Activated naive CD4-positive, alpha-beta T cell treated with anti-CD3 and anti-CD28 coated beads, Interleukin-2, amount 50 U/mL, for 24 hours (primary cell): ENCODE measurements around the gene PSMB11.

Experiments
- H3K27ac Mint-ChIP-seq: one replicate; pipeline ENCODE4 v1.8.0; 2021; ENCODE audit warnings: mild to moderate bottlenecking, mixed read lengths
- H3K27me3 Mint-ChIP-seq: one replicate; pipeline ENCODE4 v1.8.0; 2021; ENCODE audit warnings: mixed read lengths
- H3K36me3 Mint-ChIP-seq: one replicate; pipeline ENCODE4 v1.8.0; 2021; ENCODE audit warnings: mixed read lengths
- H3K4me1 Mint-ChIP-seq: one replicate; pipeline ENCODE4 v1.8.0; 2021; ENCODE audit warnings: mixed read lengths
- H3K4me3 Mint-ChIP-seq: one replicate; pipeline ENCODE4 v1.8.0; 2021; ENCODE audit warnings: mild to moderate bottlenecking, mixed read lengths
- H3K9me3 Mint-ChIP-seq: one replicate; pipeline ENCODE4 v1.8.0; 2021; ENCODE audit warnings: mixed read lengths

PSMB11 gene

DNA sequence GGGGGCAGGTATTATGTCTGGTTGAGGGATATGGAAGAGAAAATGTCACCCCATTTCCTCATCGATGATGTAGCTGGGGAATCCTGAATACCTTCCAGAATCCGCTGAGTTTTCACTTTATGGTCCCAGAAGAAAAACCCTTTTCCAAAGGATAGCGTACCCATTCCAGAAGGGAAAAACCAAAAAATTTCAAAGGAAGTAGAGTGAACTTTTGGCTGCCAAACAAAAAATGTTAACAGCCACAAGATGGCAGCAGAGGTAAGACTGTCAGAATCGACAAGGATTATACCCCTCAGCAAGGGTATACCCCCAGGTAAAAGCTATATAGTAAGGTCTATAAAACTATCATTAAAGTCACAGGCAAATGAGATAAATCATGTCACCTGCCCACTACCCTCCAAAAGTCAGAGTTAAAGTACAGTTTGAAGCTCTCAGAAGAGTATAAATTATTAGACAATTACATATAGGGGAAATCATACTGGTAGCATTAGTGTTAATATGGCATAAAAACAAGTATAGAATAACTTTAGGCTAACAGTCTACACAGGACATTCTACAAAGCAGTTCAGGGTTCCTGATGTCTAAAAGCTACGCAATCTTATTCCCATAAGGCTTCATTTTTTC lies 34.9 kb downstream of the PSMB11 start:
- Mint-ChIP-seq H3K9me3 (no peaks in the 10 kb centered on the region), H3K36me3 (peaks cover 11% of the 10 kb centered on the region), H3K4me3 (no peak overlapping the region), H3K27ac (no peak overlapping the region), H3K4me1 (peaks cover 15% of the 10 kb centered on the region), H3K27me3 (no peaks in the 10 kb centered on the region)

DNA sequence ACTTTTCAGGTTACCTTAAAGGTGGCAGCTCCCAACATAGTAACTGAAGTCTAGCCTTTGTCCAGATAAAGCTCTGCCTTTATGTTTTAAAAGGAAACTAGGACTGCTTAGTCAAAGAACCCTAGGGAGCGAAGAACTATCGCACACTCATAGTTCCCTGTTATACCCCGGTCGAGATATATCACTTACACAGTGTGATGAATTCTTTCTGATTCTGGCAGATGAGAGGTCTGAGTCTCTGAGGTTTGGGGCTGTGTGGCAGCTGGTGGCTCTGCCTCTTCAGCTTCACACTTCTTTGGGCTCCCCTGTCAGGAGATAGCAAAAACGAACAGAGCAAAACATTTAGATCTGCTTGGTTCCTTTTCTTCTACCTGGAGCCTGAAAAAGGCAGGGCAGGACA lies 36.0 kb downstream of the PSMB11 start:
- Mint-ChIP-seq H3K36me3 (peaks cover 11% of the 10 kb centered on the region), H3K4me1 (peaks cover 8% of the 10 kb centered on the region), H3K27ac (peak overlapping the region; percentile 17), H3K4me3 (no peak overlapping the region), H3K27me3 (no peaks in the 10 kb centered on the region), H3K9me3 (no peaks in the 10 kb centered on the region)

DNA sequence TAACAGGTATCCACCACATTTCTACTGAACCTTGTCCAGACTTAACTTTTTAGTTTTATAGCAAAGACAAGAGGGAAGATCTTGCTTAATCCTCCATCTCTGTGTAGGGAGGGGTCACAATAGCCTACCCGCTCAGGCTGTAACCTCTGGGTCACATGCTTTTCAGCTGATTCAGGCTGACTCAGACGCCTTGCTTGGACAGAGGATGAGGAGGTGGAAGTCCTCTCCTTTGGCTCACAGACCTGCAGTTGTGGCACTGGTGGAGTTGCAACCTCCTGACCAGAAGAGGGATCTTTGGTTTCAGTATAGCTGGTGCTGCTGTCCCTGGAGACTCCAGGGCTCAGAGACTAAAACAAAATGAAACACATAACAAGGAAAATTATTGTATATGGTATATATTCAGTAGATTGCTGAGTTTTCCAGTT lies 36.7 kb downstream of the PSMB11 start:
- Mint-ChIP-seq H3K4me3 (no peak overlapping the region), H3K36me3 (peaks cover 11% of the 10 kb centered on the region), H3K27ac (no peak overlapping the region), H3K4me1 (peaks cover 8% of the 10 kb centered on the region), H3K27me3 (no peaks in the 10 kb centered on the region), H3K9me3 (no peaks in the 10 kb centered on the region)

- Mint-ChIP-seq H3K36me3 (peaks cover 11% of the 10 kb centered on the region), H3K27me3 (no peaks in the 10 kb centered on the region), H3K9me3 (no peaks in the 10 kb centered on the region), H3K4me3 (no peak overlapping the region), H3K27ac (peak overlapping the region; percentile 79), H3K4me1 (peaks cover 12% of the 10 kb centered on the region)
These were observed 37.7 kb downstream of the PSMB11 start for GRCh38 chr14:23079716-23080115.

- Mint-ChIP-seq H3K4me3 (no peak overlapping the region), H3K27me3 (no peaks in the 10 kb centered on the region), H3K4me1 (peaks cover 16% of the 10 kb centered on the region), H3K9me3 (no peaks in the 10 kb centered on the region), H3K36me3 (peaks cover 11% of the 10 kb centered on the region), H3K27ac (peak overlapping the region; percentile 52)
These were observed 38.5 kb downstream of the PSMB11 start for GRCh38 chr14:23080474-23080873.

- peaks cover 24% of the 10 kb centered on the region for H3K36me3 Mint-ChIP-seq
- no peaks in the 10 kb centered on the region for H3K9me3 Mint-ChIP-seq
- no peak overlapping the region for H3K4me3 Mint-ChIP-seq
- H3K27ac Mint-ChIP-seq, result peak overlapping the region; percentile 76
- H3K4me1 Mint-ChIP-seq, result peaks cover 42% of the 10 kb centered on the region
- no peaks in the 10 kb centered on the region for H3K27me3 Mint-ChIP-seq
These were observed 43.4 kb downstream of the PSMB11 start for GRCh38 chr14:23085458-23085857.

DNA sequence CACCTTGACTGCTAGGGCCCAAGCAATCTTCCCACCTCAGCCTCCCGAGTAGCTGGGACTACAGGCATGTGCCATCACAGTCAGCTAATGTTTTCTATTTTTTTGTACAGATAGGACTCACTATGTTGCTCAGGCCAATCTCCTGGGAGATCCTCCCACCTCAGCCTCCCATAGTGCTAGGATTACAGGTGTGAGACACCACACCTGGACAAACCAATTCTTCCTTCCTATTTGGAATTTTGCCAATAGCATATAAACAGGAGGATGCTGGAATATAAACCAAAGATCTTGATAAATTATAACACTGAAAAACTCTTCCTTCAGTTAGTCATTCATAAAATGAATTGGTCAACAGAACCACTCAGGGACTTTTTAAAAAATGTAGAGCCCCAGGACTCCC lies 44.6 kb downstream of the PSMB11 start:
- peaks cover 21% of the 10 kb centered on the region for H3K36me3 Mint-ChIP-seq

DNA sequence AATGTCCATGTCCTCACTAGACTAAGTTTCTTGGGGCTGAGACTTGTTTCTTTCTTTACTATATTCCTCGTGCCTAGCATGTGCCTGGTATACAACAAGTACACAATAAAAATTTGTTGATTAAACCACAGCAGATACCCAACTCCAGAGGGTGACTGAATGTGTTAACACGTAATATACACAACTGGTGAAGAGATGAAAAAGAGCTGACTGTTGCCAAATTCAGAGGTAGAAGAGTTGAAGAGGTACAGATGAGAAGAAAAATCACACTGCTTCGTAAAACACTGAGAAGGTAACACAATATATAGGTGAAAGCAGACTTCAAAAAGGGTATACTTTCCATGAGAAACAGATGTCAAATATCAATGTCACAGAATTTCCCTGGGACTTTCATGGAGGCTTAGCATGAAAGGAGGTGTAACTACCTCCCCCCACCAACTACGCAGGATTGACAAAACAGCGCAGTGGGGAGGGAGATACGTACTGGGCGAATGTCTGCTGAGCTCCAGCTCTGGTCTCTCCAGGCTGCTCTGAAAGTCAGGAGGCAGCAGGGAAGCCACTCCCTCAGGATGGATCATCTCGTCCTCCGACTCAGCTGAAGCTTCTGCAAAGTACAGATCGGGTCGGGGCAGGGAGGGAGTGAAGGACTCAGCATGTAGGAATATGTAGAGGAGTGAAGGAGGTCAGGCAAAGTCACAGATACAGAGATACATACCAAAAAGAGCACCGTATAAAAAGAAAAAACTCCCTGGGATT lies 47.7 kb downstream of the PSMB11 start:
- Mint-ChIP-seq H3K4me1 (peaks cover 64% of the 10 kb centered on the region), H3K4me3 (no peak overlapping the region), H3K27ac (peak overlapping the region; percentile 68), H3K36me3 (peaks cover 24% of the 10 kb centered on the region), H3K27me3 (no peaks in the 10 kb centered on the region), H3K9me3 (no peaks in the 10 kb centered on the region)

More for the DNA sequence above, 44.6 kb downstream of the PSMB11 start:
- peaks cover 45% of the 10 kb centered on the region for H3K4me1 Mint-ChIP-seq
- H3K27ac Mint-ChIP-seq, result peak overlapping the region; percentile 41
- no peaks in the 10 kb centered on the region for H3K9me3 Mint-ChIP-seq
- H3K4me3 Mint-ChIP-seq, result no peak overlapping the region
- H3K27me3 Mint-ChIP-seq, result no peaks in the 10 kb centered on the region

- Mint-ChIP-seq H3K4me3 (no peak overlapping the region), H3K27ac (peak overlapping the region; percentile 81), H3K36me3 (peaks cover 24% of the 10 kb centered on the region), H3K9me3 (no peaks in the 10 kb centered on the region), H3K27me3 (no peaks in the 10 kb centered on the region), H3K4me1 (peaks cover 62% of the 10 kb centered on the region)
These were observed 48.2 kb downstream of the PSMB11 start for GRCh38 chr14:23090254-23090636.

GRCh38 chr14:23091294-23092225 lies 49.5 kb downstream of the PSMB11 start:
- peak overlapping the region; percentile 36 for H3K27ac Mint-ChIP-seq
- H3K4me3 Mint-ChIP-seq, result peak overlapping the region; percentile 9
- peaks cover 50% of the 10 kb centered on the region for H3K4me1 Mint-ChIP-seq
- peaks cover 18% of the 10 kb centered on the region for H3K36me3 Mint-ChIP-seq
- H3K9me3 Mint-ChIP-seq, result no peaks in the 10 kb centered on the region
- H3K27me3 Mint-ChIP-seq, result no peaks in the 10 kb centered on the region

DNA sequence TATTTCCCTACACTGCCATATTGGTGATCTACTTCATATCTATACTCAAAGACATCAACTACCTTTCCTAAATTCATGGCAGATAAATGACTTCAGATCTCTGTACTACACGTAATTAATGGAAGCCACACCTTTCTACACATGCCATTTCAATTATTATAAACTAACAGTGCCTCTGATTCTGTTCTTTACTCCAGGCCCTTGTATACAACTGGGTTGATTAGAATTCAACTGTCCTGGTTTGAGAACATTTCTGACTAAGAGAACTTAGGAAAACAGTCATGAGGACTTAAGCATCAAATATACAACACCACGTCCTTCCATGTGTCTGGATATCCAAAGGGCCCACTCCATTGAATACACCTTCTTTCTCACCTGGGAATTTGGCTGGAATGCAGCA lies 51.1 kb downstream of the PSMB11 start:
- peaks cover 15% of the 10 kb centered on the region for H3K36me3 Mint-ChIP-seq
- no peak overlapping the region for H3K27ac Mint-ChIP-seq
- no peaks in the 10 kb centered on the region for H3K27me3 Mint-ChIP-seq
- H3K4me3 Mint-ChIP-seq, result no peak overlapping the region
- no peaks in the 10 kb centered on the region for H3K9me3 Mint-ChIP-seq
- peaks cover 49% of the 10 kb centered on the region for H3K4me1 Mint-ChIP-seq

DNA sequence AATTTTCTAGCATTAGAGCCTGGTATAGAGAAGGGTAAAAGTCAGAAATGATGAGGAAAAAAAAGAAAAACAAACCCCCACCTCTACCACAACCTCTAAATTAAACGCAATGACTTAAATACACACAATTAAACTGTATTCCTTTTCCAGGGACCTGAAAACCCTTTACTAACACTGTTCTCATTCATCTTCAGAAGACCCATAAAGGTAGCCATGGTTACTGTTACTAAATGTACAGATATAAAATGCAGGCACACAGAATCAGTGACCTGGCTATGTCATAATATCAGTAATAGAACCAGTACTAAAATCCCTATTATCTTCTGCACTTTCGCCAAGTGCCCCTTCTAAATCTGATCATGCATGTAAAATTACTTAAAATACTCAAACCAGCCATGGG lies 51.5 kb downstream of the PSMB11 start:
- no peak overlapping the region for H3K27ac Mint-ChIP-seq
- H3K9me3 Mint-ChIP-seq, result no peaks in the 10 kb centered on the region
- H3K27me3 Mint-ChIP-seq, result no peaks in the 10 kb centered on the region
- peaks cover 15% of the 10 kb centered on the region for H3K36me3 Mint-ChIP-seq
- no peak overlapping the region for H3K4me3 Mint-ChIP-seq
- H3K4me1 Mint-ChIP-seq, result peaks cover 49% of the 10 kb centered on the region
